Hepatocyte (in vitro differentiated cells): Measurements from ENCODE around the gene PPP1R9A.

Experiments
- EZH2 ChIP-seq: fragments of 200-600 bp; sonication (generic); IDR thresholded peaks from 2 replicates; pipeline ENCODE4 v1.6.1; 2016; ENCODE audit warnings: antibody characterized with exemption, mild to moderate bottlenecking, borderline replicate concordance
- EZH2phosphoT487 ChIP-seq: fragments of 200-600 bp; sonication (generic); IDR thresholded peaks from one replicate; pipeline ENCODE4 v1.6.1; 2018; ENCODE audit warnings: antibody characterized with exemption, mild to moderate bottlenecking, low read depth, moderate library complexity; ENCODE audit not compliant: unreplicated experiment, severe bottlenecking
- TF ChIP-seq, protein P1 (sequence below): fragments of 200-600 bp; sonication (generic); IDR thresholded peaks from 2 replicates; pipeline ENCODE4 v1.5.1; 2016; ENCODE audit warnings: antibody characterized with exemption, mild to moderate bottlenecking; ENCODE audit not compliant: poor library complexity

DNA sequence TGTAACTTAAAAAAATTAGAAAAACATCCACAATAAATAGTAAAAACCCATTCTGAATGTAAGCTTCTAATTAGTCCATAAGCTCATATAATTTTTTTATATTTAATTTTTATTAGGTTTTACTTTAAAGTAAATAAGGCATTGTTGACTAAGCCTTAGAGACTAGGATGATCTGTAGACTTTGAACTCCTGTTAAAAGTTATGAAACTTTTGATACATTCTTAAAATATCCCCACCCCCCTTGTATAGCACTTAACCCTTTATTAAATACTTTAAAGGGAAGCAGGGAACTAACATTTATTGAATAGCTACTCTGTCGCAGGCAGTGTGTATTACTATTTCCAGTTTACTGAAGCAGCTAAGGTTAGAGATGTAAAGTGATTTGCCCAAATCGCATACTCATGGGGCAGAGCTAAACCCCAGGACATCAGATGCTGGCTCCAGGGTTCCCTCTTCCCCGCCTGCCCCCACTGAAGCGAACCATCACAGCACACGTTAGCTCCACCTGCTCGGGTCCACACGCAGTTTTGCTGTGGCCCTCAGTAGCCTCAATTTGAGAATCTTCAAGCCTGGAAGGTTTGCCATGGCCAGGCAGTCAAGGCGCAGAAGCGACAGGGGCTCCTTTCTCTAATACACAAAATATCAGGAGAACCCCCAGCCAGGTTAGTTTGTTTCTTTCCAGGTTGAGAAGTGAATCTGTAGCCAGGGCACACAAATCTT lies 416.2 kb downstream of the PPP1R9A start:
- TF ChIP-seq, protein P1, sequence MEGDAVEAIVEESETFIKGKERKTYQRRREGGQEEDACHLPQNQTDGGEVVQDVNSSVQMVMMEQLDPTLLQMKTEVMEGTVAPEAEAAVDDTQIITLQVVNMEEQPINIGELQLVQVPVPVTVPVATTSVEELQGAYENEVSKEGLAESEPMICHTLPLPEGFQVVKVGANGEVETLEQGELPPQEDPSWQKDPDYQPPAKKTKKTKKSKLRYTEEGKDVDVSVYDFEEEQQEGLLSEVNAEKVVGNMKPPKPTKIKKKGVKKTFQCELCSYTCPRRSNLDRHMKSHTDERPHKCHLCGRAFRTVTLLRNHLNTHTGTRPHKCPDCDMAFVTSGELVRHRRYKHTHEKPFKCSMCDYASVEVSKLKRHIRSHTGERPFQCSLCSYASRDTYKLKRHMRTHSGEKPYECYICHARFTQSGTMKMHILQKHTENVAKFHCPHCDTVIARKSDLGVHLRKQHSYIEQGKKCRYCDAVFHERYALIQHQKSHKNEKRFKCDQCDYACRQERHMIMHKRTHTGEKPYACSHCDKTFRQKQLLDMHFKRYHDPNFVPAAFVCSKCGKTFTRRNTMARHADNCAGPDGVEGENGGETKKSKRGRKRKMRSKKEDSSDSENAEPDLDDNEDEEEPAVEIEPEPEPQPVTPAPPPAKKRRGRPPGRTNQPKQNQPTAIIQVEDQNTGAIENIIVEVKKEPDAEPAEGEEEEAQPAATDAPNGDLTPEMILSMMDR = no peak
- TF ChIP-seq EZH2phosphoT487 (no peak), EZH2 (no peak)
